HG03439 (cell line): ENCODE results near the gene PRKG1.
"Not testable (repeated sequence)": the region's sequence is repeated elsewhere in the genome, so short reads cannot be mapped to it uniquely, and the experiment has no call there.

ENCODE experiments used
- ATAC-seq: cut with Tn5 transposase; IDR thresholded peaks from one replicate; pipeline ENCODE4 v1.9.1; 2021; ENCODE audit warnings: mild to moderate bottlenecking, moderate library complexity; ENCODE audit not compliant: unreplicated experiment

PRKG1 gene

DNA sequence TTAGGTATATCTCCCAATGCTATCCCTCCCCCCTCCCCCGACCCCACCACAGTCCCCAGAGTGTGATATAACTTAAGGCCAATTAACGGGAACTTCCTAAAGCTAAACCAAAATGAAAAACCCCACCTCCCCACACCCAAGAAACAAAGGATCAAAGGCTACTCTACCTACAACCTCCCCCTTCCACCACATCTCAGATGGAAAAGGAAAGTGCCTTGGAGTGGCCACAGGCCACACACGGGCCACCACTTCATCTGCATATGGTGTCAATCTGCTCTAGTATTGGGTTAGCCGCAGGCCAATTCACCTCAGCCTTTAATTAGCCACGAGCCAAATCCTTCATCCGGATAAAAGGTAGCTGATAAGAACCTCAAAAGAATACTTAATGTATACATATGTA, 605.6 kb downstream of the PRKG1 start:
- no peak for ATAC-seq

DNA sequence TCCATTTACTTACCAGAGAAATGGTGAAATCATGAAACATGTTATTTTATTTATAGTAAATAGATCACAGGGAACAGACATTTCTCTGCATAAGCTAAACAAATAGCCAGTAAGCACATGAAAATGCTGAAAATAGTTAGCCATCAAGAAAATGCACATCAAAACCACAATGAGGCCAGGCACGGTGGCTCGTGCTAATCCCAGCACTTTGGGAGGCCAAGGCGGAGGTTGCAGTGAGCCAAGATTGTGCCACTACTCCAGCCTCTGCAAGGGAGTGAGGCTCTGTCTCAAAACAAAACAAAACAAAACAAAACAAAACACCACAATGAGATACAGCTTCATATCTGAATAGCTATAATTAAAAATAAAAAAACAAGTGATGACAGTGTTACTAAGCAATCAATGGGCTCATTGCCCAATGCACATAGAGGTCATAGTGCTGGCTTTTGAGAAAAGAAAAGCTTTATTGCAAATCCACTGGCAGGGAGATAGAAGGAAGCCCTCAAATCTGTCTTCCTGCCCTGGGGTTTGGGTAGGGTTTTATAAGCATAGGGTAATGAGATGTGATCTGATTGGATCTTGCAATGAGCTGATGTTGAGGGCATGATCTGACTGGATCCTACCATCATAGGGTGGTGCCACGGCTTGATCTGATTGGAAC, 608.9 kb downstream of the PRKG1 start:
- no peak for ATAC-seq

GRCh38 chr10:51685768-51686167, 611.5 kb downstream of the PRKG1 start:
- ATAC-seq: no peak

- ATAC-seq: no peak
These were observed 613.0 kb downstream of the PRKG1 start for GRCh38 chr10:51687296-51687695.

DNA sequence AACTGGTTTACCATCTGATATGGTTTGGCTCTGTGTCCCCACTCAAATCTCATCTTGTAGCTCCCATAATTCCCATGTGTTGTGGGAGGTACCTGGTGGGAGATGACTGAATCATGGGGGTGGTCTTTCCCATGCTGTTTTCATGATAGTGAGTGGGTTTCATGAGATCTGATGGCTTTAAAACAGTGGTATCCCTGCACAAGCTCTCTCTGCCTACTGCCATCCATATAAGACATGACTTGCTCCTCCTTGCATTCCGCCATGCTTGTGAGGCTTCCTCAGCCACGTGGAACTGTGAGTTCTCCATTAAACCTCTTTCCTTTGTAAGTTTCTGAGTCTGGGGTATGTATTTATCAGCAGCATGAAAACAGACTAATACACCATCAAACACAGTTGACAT, 614.5 kb downstream of the PRKG1 start:
- ATAC-seq: not testable (repeated sequence)

DNA sequence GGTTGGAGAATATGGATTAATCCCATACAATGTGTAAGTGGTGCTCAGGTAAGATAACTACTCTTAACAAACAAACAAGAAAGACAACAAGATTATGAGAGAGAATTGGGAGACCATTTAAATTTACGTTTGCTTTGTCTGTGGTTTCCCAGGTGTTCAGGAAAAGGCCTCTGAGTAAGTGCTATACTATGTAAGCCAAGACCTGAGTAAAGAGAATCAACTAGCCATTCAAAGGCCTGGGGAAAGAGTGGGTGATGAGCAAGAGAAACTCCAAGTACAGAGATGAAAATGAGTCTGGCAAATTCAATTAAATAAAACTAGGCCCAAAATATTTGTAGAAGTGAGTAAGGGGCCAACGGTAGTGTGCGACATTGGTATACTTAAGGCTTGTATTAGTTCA, 615.2 kb downstream of the PRKG1 start:
- ATAC-seq: no peak

GRCh38 chr10:51691135-51691534, 616.8 kb downstream of the PRKG1 start:
- no peak for ATAC-seq

DNA sequence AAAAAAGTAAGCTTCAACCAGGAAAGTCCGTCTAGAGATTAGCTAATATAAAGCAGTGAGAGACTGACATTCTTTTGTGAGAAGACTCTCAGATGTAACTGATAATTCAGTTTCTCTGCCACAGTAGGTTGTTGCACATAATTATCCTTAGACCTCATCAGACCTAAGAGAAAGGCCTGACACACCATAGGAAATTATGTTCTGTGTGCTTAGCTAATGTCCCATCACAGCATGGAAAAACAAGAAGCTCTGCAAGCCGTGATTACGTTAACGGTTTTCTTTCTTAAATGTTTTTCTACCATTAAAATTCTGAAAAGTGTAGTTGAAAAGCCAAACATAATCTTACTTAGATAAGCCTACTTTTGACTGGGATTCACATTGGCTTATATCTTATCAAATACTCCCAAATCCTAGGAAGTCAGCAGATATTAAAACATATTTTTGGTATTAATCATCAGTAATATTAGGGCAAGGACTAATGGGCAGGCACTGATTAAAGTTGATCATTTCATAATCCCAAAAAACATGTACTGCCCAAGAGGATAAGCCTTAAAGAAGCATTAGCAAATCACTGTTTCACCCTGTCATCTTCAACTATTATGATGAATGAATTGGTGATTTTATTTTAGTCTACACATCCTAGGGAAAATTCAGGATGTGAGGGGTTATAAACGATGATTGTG, 619.9 kb downstream of the PRKG1 start:
- ATAC-seq: no peak

- ATAC-seq: no peak
These were observed 622.0 kb downstream of the PRKG1 start for GRCh38 chr10:51696251-51696650.

GRCh38 chr10:51698473-51699063, 624.3 kb downstream of the PRKG1 start:
- no peak for ATAC-seq

DNA sequence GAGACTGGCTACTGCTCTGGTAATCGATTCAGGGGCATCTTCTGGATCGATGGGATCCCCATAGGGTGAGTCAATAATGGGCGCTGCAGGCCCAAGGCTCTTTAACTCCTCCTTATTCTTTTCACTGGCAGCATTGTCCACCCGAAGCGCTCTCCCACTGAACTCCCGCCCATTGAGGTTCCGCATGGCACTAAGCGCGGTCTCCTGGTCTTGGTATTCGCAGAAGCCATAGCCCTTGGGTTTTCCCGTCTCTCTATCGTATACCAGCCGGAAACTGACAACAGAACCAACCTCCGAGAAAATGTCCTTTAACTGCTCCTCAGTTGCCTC, 624.8 kb downstream of the PRKG1 start:
- ATAC-seq: peak; percentile 30

DNA sequence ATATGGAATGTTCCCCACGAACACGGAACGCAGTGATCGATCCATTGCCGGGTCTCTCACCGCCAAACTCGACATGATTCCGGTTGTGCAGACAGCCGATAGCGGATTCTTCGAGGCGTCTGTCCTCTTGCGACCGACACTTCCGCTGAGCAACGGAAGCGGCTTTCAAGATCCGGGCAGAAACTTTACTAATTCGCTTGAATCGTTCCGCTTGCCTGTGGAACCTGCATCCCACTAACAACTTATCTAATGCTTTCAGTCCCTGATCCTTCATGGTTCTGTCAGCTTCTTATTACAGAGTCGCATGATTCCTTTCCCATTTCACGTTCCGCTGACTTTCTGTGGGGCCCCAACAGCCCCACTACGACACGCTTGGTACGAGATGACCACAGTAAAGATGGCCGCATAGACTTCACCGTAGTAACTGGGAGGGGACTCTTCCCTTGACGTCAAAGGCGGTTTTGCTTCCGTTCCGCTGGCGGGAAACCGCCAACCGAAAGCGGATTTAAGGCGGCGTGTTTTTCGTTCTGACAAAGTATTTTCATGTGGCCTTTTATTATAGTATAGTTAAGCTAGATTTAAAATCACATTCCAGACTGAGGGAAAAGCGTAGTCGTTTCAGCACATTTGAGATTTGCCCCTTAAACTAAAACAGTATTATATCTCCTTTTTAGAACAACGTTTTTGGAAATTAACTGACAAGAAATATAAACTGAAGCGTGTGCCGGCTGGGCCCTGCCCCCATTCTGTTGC, 625.4 kb downstream of the PRKG1 start, which contains the start of gene CSTF2T:
CSTF2T (minus strand) TSS at position 121 of the 753 bp plus-strand sequence; CDS start at position 75, 46 bp downstream.
- peak; percentile 97 for ATAC-seq

- no peak for ATAC-seq
These were observed 626.0 kb downstream of the PRKG1 start for GRCh38 chr10:51700228-51700817.

DNA sequence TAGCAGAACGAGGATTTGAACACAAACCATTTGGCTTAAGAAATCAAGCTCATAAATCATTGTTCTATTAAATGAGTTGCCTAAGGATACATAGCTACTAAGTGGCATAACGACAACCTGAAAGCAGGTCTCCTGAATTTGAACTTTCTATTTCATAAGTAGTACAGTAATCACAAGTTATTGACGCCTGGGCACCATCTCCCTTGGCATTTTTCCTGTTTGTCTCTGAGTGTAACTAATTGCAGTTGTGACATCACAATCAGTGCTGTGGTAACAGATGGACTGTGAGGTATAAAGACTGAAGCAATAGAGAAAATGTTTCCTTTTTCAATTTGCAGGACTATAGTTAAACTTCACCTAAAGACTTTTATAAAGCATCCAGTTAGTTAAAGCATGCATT, 631.5 kb downstream of the PRKG1 start:
- ATAC-seq: no peak

GRCh38 chr10:51706225-51706624, 631.9 kb downstream of the PRKG1 start:
- ATAC-seq: no peak

GRCh38 chr10:51707392-51707791, 633.1 kb downstream of the PRKG1 start:
- ATAC-seq: no peak

GRCh38 chr10:51707821-51708424, 633.6 kb downstream of the PRKG1 start:
- no peak for ATAC-seq

DNA sequence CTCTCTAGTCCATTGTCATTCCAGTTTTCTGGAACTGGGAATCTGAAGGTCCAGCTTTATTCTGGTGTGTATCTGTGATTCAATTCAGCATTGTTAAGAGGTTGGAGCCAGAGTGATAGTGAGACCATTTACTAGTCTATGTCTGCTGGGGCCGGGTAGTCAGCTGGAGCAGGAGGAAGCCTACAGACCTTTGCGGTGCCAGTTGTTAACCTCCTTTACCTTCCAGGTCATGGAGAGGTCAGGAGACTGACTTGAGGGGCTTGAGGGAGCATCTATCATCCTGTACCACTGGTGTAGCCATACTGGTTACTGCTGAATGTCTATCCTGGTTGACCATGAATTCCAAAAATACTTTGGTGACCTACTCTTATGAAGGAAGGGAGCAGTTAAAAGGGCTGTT, 634.3 kb downstream of the PRKG1 start:
- no peak for ATAC-seq

DNA sequence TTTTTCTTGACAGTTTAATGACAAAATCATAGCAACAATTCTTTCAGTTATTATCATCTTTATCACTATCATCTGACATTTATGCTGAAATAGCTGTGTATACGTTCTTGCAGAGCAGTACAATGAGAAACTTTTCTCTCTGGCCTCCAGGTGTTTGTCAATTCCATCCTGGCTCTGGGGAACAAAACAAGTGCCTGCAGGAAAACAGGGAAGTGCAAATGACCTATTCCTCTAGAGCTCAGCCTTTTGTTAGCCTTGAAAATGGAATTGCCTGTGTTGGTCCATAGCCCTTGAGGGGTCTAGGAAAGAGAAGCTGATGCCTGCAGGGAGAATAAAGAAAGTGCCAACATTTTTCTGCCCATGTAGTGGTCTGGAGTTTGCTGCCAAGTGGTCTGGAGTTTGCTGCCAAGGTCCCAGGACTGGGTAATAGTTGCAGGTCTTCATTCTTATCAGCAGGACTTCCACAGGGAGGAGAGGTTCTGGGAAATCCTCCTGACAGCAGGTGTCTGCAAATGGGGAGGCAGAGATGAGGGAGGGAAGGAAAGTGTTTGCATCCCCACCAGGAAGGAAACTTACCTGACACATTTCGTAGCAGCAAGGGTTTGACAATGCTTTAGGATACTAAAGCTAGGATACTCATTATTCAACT, 635.2 kb downstream of the PRKG1 start:
- no peak for ATAC-seq

DNA sequence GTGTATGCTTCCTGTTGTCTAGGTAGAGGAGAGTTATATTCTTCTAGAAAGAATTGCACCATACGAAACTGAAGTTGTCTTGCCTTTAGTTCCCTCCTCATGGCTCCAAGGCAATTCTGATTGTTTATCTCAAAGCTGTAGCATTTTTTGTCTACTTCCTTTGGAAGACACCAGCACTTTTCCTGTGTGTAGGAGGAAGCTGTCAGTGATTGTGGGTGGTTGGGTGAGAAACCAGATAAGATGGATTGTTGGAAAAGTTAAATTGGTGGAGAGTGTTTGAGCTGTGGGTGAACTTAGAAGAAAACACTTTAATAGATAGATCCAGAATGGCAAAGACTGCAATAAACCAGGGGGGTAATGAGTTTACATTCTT, 637.2 kb downstream of the PRKG1 start:
- ATAC-seq: no peak
